Sigmoid colon (tissue), 7 donors: ENCODE data around the gene C11orf52. TPM values are rescaled to one million over a fixed set of nuclear protein-coding genes. Genes with fewer than 3 reads are reported as not detected.

Experiments
- DNase-seq: peaks from one replicate; pipeline ENCODE4 v3.0.0-alpha.2; 2019
- H3K27ac ChIP-seq, 4 donors: fragments of 200-600 bp; sonication (generic); one replicate each; pipeline ENCODE4 v1.5.1; 2016 to 2019; ENCODE audit warnings: mild to moderate bottlenecking in 1 of 4
- H3K27me3 ChIP-seq, 3 donors: fragments of 200-600 bp; sonication (generic); one replicate each; pipeline ENCODE4 v1.5.1; 2019; ENCODE audit warnings: mild to moderate bottlenecking in 1 of 3
- H3K36me3 ChIP-seq, 4 donors: fragments of 200-600 bp; sonication (generic); one replicate each; pipeline ENCODE4 v1.5.1; 2016 to 2019
- H3K4me1 ChIP-seq, 4 donors: fragments of 200-600 bp; sonication (generic); one replicate each; pipeline ENCODE4 v1.5.1; 2017 to 2019
- H3K4me3 ChIP-seq, 4 donors: fragments of 200-600 bp; sonication (generic); one replicate each; pipeline ENCODE4 v1.5.1; 2017 to 2019; ENCODE audit warnings: mild to moderate bottlenecking in 2 of 4, moderate library complexity in 1 of 4
- H3K9me3 ChIP-seq, 4 donors: fragments of 200-600 bp in 3 of 4; sonication (generic) in 3 of 4; one replicate each; pipeline versions ENCODE4 v1.5.1 to v1.6.1; 2013 to 2019
- CTCF ChIP-seq, 4 experiments: fragments of 450-650 bp in 3 of 4; fragments of 200-600 bp in 1 of 4; IDR thresholded peaks; one replicate each; pipeline ENCODE4 v1.5.1; 2016 to 2019; ENCODE audit warnings: antibody characterized with exemption in 4 of 4, mild to moderate bottlenecking in 3 of 4, moderate library complexity in 2 of 4
- EP300 ChIP-seq, 4 donors: sonication (generic); formaldehyde crosslinking; IDR thresholded peaks; one replicate each; pipeline ENCODE4 v1.6.1; 2017; ENCODE audit warnings: antibody characterized with exemption in 4 of 4
- POLR2A ChIP-seq, 2 donors: fragments of 450-650 bp; IDR thresholded peaks; one replicate each; pipeline ENCODE4 v1.6.1; 2016; ENCODE audit warnings: antibody characterized with exemption in 2 of 2, mild to moderate bottlenecking in 2 of 2, moderate library complexity in 2 of 2
- POLR2AphosphoS5 ChIP-seq, 4 donors: sonication (generic); formaldehyde crosslinking; IDR thresholded peaks; one replicate each; pipeline ENCODE4 v1.6.1; 2017; ENCODE audit warnings: antibody characterized with exemption in 4 of 4
- WGBS, 2 donors: extraction: QIAGEN DNeasy Blood & Tissue Kit; methylation state at CpG; one replicate each; pipeline ENCODE4 v1.1.7; 2013; 5-methylcytosine and 5-hydroxymethylcytosine counted together
- intact Hi-C: fragments of 100-400 bp; cut with DNase I; formaldehyde crosslinking; loops from one replicate; pipeline ENCODE4 v1.15.1; 2023
- polyA plus RNA-seq, 3 donors: library from polyadenylated mRNA; stranded (reverse); fragments of 200-250 nt; gene quantifications; one replicate each; pipeline ENCODE4 v1.2.3, GENCODE V29; 2013
- total RNA-seq, 4 donors: library from RNA; depleted of rRNA; stranded (reverse); fragments of >200 nt; gene quantifications; one replicate each; pipeline ENCODE4 v1.1.0, GENCODE V29; 2016
- donor health status: healthy with polysubstance abuse.
- donor health status: Bipolar disorder and iron deficiency.
- donor health status: healthy.

Gene C11orf52
- total and polyA plus RNA-seq, 7 donors, result 3.9 to 17.8 (median 11.6) TPM; not detected in 3

- Histone ChIP-seq H3K36me3 (peaks cover 0 to 13% (median 9%) of the 10 kb centered on the region in 4 donors), H3K27ac (peak within 1 kb of the TSS; percentile 96 to 100 (median 98)), H3K4me3 (peak within 1 kb of the TSS; percentile 52 to 78 (median 73)), H3K27me3 (no peaks in the 10 kb centered on the region), H3K4me1 (peaks cover 0 to 39% (median 36%) of the 10 kb centered on the region in 4 donors), H3K9me3 (no peaks in the 10 kb centered on the region)
- 19 to 50% methylated on average over 26 of the region's 26 CpGs for WGBS, 2 donors
- DNase-seq, result peak; percentile 71
- intact Hi-C loops, result loop anchor here (1.0 kb wide), 1 partner anchor 33 kb away; the partner anchor contains the start of genes CFAP68 and FDXACB1
- TF ChIP-seq CTCF (IDR thresholded peaks at IDR 0.05) (no peak), POLR2AphosphoS5 (IDR thresholded peaks at IDR 0.05) (peak in 1 of 4 donors; percentile 2)
These were observed 6.2 kb upstream of the C11orf52 start, which contains the start of gene HSPB2 for GRCh38 chr11:111912535-111912934. Gene HSPB2, plus strand, starts transcription at chr11:111912734. Its CDS starts 96 bp downstream, at chr11:111912830.

DNA sequence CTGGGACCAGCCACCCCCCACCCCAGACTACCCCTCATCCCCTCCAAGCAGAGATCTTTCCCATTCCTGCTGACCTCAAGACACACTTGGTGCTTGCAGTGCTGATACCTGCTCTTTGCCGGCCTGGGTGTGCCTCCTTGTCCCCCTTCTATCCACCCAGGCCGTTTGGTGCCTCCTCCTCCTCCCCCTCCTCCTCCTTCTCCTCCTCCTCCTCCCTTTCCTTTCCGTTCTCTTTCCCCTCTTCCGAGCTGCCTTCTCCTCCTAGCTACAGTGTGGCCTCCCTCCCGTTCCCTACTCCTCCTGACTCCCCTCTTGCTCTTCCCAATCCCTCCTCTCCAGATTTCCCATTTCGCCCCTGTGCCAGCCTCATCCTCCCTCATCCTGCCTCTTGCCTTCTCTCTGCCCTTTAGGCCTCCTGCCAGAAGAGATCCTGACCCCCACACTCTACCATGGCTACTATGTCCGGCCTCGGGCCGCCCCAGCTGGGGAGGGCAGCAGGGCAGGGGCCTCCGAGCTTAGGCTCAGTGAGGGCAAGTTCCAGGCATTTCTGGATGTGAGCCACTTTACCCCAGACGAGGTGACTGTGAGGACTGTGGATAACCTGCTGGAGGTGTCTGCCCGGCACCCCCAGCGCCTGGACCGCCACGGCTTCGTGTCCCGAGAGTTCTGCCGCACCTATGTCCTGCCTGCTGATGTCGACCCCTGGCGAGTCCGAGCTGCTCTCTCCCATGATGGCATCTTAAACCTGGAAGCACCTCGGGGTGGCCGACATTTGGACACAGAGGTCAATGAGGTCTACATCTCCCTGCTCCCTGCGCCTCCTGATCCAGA lies 5.5 kb upstream of the C11orf52 start:
- no peaks in the 10 kb centered on the region for H3K9me3 ChIP-seq
- intact Hi-C loops, result no loop called here
- 76 to 77% methylated on average over 24 of the region's 24 CpGs for WGBS, 2 donors
- peak; percentile 73 for DNase-seq
- peak in 1 of 2 donors; percentile 9 for TF ChIP-seq POLR2A (IDR thresholded peaks at IDR 0.05)
- TF ChIP-seq POLR2AphosphoS5 (IDR thresholded peaks at IDR 0.05), result peak in 2 of 4 donors; percentile 53 to 70
- no peak for TF ChIP-seq EP300 (IDR thresholded peaks at IDR 0.05)
- TF ChIP-seq CTCF (IDR thresholded peaks at IDR 0.05), result no peak
- H3K4me1 ChIP-seq, result peaks cover 0 to 39% (median 36%) of the 10 kb centered on the region in 4 donors
- H3K27ac ChIP-seq, result peak overlapping the region; percentile 96 to 100 (median 98)
- peaks cover 0 to 8% (median 5%) of the 10 kb centered on the region in 4 donors for H3K36me3 ChIP-seq
- H3K4me3 ChIP-seq, result peak overlapping the region; percentile 52 to 78 (median 73)
- no peaks in the 10 kb centered on the region for H3K27me3 ChIP-seq

DNA sequence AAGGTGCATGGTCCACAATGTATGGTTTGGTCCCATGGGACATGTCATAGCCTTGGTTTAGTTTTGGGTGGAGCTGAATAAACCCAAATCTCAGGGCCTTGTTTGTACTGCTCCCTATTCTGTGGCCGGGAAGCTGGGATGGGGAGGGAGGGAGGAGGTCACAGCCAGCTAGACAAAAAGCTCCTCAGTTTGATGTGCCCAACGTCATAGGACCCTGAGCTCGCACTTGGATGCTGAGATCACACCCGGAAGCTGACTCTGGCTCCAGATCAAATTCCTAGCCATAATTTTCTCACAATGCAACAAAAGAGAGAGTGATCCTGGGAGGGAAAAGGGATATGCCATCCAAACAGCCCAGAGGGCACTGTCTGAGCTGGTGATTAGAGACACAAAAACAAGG lies 4.7 kb upstream of the C11orf52 start:
- peak overlapping the region; percentile 52 to 78 (median 73) for H3K4me3 ChIP-seq
- intact Hi-C loops, result no loop called here
- DNase-seq, result peak; percentile 78
- peaks cover 0 to 1% (median under 1%) of the 10 kb centered on the region in 4 donors for H3K36me3 ChIP-seq
- H3K4me1 ChIP-seq, result peaks cover 0 to 34% (median 31%) of the 10 kb centered on the region in 4 donors
- 16 to 54% methylated on average over 4 of the region's 4 CpGs for WGBS, 2 donors
- no peaks in the 10 kb centered on the region for H3K9me3 ChIP-seq
- peak overlapping the region; percentile 96 to 100 (median 98) for H3K27ac ChIP-seq
- H3K27me3 ChIP-seq, result no peaks in the 10 kb centered on the region
- TF ChIP-seq POLR2A (IDR thresholded peaks at IDR 0.05) (peak; percentile 28 to 68), EP300 (IDR thresholded peaks at IDR 0.05) (peak in 1 of 4 donors; percentile 31), POLR2AphosphoS5 (IDR thresholded peaks at IDR 0.05) (peak; percentile 58 to 89 (median 76)), CTCF (IDR thresholded peaks at IDR 0.05) (no peak)

DNA sequence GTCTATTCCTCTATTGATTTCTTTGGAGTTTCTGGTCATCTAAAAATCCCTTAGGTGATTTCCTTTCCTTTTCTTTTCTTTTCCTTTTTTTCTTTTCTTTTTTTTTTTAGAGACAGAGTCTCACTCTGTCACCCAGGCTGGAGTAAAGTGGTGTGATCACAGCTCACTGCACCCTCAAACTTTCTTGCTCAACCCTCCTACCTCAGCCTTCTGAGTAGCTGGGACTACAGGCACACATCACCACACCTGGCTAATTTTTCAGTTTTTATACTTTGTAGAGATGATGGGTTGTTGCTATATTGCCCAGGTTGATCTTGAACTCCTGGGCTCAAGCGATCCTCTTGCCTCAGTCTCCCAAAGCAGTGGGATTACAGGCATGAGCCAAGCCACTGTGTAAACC lies 1.9 kb upstream of the C11orf52 start:
- Histone ChIP-seq H3K27me3 (no peaks in the 10 kb centered on the region), H3K27ac (no peak overlapping the region), H3K9me3 (no peaks in the 10 kb centered on the region), H3K36me3 (no peaks in the 10 kb centered on the region), H3K4me1 (peaks cover 0 to 26% (median 21%) of the 10 kb centered on the region in 4 donors), H3K4me3 (no peak overlapping the region)
- WGBS, 2 donors, result 93 to 96% methylated on average over 1 of the region's 1 CpG
- DNase-seq, result no peak
- no peak for TF ChIP-seq EP300 (IDR thresholded peaks at IDR 0.05)
- no peak for TF ChIP-seq CTCF (IDR thresholded peaks at IDR 0.05)
- no peak for TF ChIP-seq POLR2AphosphoS5 (IDR thresholded peaks at IDR 0.05)
- no peak for TF ChIP-seq POLR2A (IDR thresholded peaks at IDR 0.05)
- intact Hi-C loops, result no loop called here
